GM21381 (cell line): ENCODE results near the gene MERTK.

Source experiments
- ATAC-seq: cut with Tn5 transposase; IDR thresholded peaks from one replicate; pipeline ENCODE4 v1.9.1; 2021; ENCODE audit warnings: mild to moderate bottlenecking, moderate library complexity; ENCODE audit not compliant: unreplicated experiment

Gene MERTK

GRCh38 chr2:112005406-112006075 is 107.1 kb downstream of the MERTK start:
- ATAC-seq: no peak

GRCh38 chr2:112006076-112006410 is 107.6 kb downstream of the MERTK start:
- ATAC-seq: no peak

- ATAC-seq: no peak
These were observed 109.1 kb downstream of the MERTK start for GRCh38 chr2:112007493-112007892.

GRCh38 chr2:112008910-112009485 is 110.6 kb downstream of the MERTK start:
- ATAC-seq: no peak

- no peak for ATAC-seq
These were observed 112.3 kb downstream of the MERTK start for GRCh38 chr2:112010751-112011150.

GRCh38 chr2:112012556-112012955 is 114.1 kb downstream of the MERTK start:
- no peak for ATAC-seq

GRCh38 chr2:112018846-112019245 is 120.4 kb downstream of the MERTK start:
- no peak for ATAC-seq

GRCh38 chr2:112019569-112019982 is 121.2 kb downstream of the MERTK start:
- no peak for ATAC-seq

- ATAC-seq: no peak
These were observed 122.2 kb downstream of the MERTK start for GRCh38 chr2:112020561-112020960.

GRCh38 chr2:112021290-112021689 is 122.9 kb downstream of the MERTK start:
- no peak for ATAC-seq

GRCh38 chr2:112021781-112022231 is 123.4 kb downstream of the MERTK start:
- ATAC-seq: no peak

- no peak for ATAC-seq
These were observed 125.3 kb downstream of the MERTK start for GRCh38 chr2:112023707-112024106.

- no peak for ATAC-seq
These were observed 125.8 kb downstream of the MERTK start for GRCh38 chr2:112024231-112024630.

GRCh38 chr2:112024896-112025491 is 126.6 kb downstream of the MERTK start:
- no peak for ATAC-seq

GRCh38 chr2:112026509-112026908 is 128.1 kb downstream of the MERTK start:
- no peak for ATAC-seq

- ATAC-seq: no peak
These were observed 129.4 kb downstream of the MERTK start for GRCh38 chr2:112027767-112028166.

- no peak for ATAC-seq
These were observed 130.8 kb downstream of the MERTK start for GRCh38 chr2:112029164-112029563.

- no peak for ATAC-seq
These were observed 133.2 kb downstream of the MERTK start for GRCh38 chr2:112031473-112032223.

- ATAC-seq: no peak
These were observed 133.8 kb downstream of the MERTK start for GRCh38 chr2:112032224-112032586.

GRCh38 chr2:112032689-112033465 is 134.5 kb downstream of the MERTK start:
- no peak for ATAC-seq

- ATAC-seq: no peak
These were observed 135.2 kb downstream of the MERTK start for GRCh38 chr2:112033600-112033999.
